A549 treated with CpdA at 1 μM for 4 hours (cell line): ENCODE results near the gene ZNF532. TPM values are rescaled to one million over a fixed set of nuclear protein-coding genes. Genes with fewer than 3 reads are reported as not detected.

Source experiments
- total RNA-seq: library from RNA; stranded (reverse); fragments of 200-300 nt; extraction: Qiagen RNA extraction; gene quantifications from 5 replicates; pipeline ENCODE4 v1.2.3, GENCODE V29; 2022; ENCODE audit warnings: low read depth

Gene ZNF532
- 17.4 to 28.3 TPM (median 21.5 TPM) in 5 replicates for total RNA-seq

GRCh38 chr18:58864146-58865032 is at the start of gene ZNF532:
Gene ZNF532 (plus strand): TSS chr18:58864877. CDS start in a region left out here.

Other genes starting within 250 kb of the ZNF532 start
- 8.3 to 16.3 TPM (median 9.9 TPM) in 5 replicates for gene ALPK2, start 235.8 kb upstream of the ZNF532 start, total RNA-seq
- gene MALT1, start 193.4 kb upstream of the ZNF532 start, total RNA-seq: 11.1 to 13.4 TPM (median 12.7 TPM) in 5 replicates